ENCODE data around the gene PDE11A.

The PDE11A gene

GRCh38 chr2:177660742-177661141 lies 411.8 kb downstream of the PDE11A start:
- DNase-seq, result no peak

- no peak for DNase-seq
Observed at GRCh38 chr2:177658309-177658708, 414.3 kb downstream of the PDE11A start.

- no peak for DNase-seq
Observed at GRCh38 chr2:177651833-177652232, 420.7 kb downstream of the PDE11A start.

GRCh38 chr2:177649568-177650518 lies 422.7 kb downstream of the PDE11A start:
- no peak for DNase-seq

- DNase-seq, result no peak
Observed at GRCh38 chr2:177646791-177647190, 425.8 kb downstream of the PDE11A start.

GRCh38 chr2:177646241-177646640 lies 426.3 kb downstream of the PDE11A start:
- DNase-seq, result no peak

- no peak for DNase-seq
Observed at GRCh38 chr2:177641331-177641730, 431.2 kb downstream of the PDE11A start.

GRCh38 chr2:177640423-177640822 lies 432.2 kb downstream of the PDE11A start:
- DNase-seq, result no peak

GRCh38 chr2:177639262-177639914 lies 433.2 kb downstream of the PDE11A start:
- no peak for DNase-seq

- no peak for DNase-seq
Observed at GRCh38 chr2:177638507-177638906, 434.1 kb downstream of the PDE11A start.

GRCh38 chr2:177636672-177637071 lies 435.9 kb downstream of the PDE11A start:
- no peak for DNase-seq

- DNase-seq, result no peak
Observed at GRCh38 chr2:177635696-177636095, 436.9 kb downstream of the PDE11A start.

GRCh38 chr2:177633910-177634294 lies 438.7 kb downstream of the PDE11A start:
- no peak for DNase-seq

- no peak for DNase-seq
Observed at GRCh38 chr2:177633111-177633510, 439.5 kb downstream of the PDE11A start.

- no peak for DNase-seq
Observed at GRCh38 chr2:177631680-177632079, 440.9 kb downstream of the PDE11A start.

- DNase-seq, result no peak
Observed at GRCh38 chr2:177629357-177630024, 443.1 kb downstream of the PDE11A start.

- peak; percentile 53 for DNase-seq
Observed at GRCh38 chr2:177628831-177629230, 443.7 kb downstream of the PDE11A start.

GRCh38 chr2:177625744-177626650 lies 446.6 kb downstream of the PDE11A start:
- no peak for DNase-seq

GRCh38 chr2:177622521-177622920 lies 450.1 kb downstream of the PDE11A start:
- DNase-seq, result peak; percentile 66

GRCh38 chr2:177619986-177620385 lies 452.6 kb downstream of the PDE11A start:
- no peak for DNase-seq

GRCh38 chr2:177619461-177619860 lies 453.1 kb downstream of the PDE11A start:
- no peak for DNase-seq
